ENCODE measurements around the gene BTBD2.

GRCh38 chr19:1999856-2000515 lies 15.5 kb downstream of the BTBD2 start:
- TF ChIP-seq RAD21 (conservative IDR thresholded peaks at IDR 0.05), result no peak
- TF ChIP-seq, protein P1, sequence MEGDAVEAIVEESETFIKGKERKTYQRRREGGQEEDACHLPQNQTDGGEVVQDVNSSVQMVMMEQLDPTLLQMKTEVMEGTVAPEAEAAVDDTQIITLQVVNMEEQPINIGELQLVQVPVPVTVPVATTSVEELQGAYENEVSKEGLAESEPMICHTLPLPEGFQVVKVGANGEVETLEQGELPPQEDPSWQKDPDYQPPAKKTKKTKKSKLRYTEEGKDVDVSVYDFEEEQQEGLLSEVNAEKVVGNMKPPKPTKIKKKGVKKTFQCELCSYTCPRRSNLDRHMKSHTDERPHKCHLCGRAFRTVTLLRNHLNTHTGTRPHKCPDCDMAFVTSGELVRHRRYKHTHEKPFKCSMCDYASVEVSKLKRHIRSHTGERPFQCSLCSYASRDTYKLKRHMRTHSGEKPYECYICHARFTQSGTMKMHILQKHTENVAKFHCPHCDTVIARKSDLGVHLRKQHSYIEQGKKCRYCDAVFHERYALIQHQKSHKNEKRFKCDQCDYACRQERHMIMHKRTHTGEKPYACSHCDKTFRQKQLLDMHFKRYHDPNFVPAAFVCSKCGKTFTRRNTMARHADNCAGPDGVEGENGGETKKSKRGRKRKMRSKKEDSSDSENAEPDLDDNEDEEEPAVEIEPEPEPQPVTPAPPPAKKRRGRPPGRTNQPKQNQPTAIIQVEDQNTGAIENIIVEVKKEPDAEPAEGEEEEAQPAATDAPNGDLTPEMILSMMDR (IDR thresholded peaks at IDR 0.05; ENCODE audit: poor library complexity, severe bottlenecking), result no peak

All from neural cell (in vitro differentiated cells).